ENCODE results near the gene UMAD1. TPM values are rescaled to one million over a fixed set of nuclear protein-coding genes. Genes with fewer than 3 reads are reported as not detected.

The UMAD1 gene
- total and polyA plus RNA-seq, 2 of the 13 experiments (the other 11 are each of a cell fraction or from before 2014, with no cell fraction given), result 16.8 to 17.6 TPM

GRCh38 chr7:7640221-7641128, at the start of gene UMAD1 (continued):
- TF ChIP-seq ZNF687 (CRISPR knock-in tag; IDR thresholded peaks at IDR 0.05) (peak; percentile 88), LBX2 (CRISPR knock-in tag; IDR thresholded peaks at IDR 0.05; ENCODE audit: borderline replicate concordance) (peak; percentile 67; the same call in 1 of the 2 replicates), PITX1 (CRISPR knock-in tag; IDR thresholded peaks at IDR 0.05) (peak; percentile 44; the same call in 1 of the 2 replicates), NR2C2 (CRISPR knock-in tag; IDR thresholded peaks at IDR 0.05; ENCODE audit: borderline replicate concordance) (peak; percentile 97), ZNF205 (CRISPR knock-in tag; IDR thresholded peaks at IDR 0.05) (peak; percentile 8; the same call in 1 of the 2 replicates), ASH2L (IDR thresholded peaks at IDR 0.05; ENCODE audit: insufficient read length, low read depth, low read length) (peak; percentile 77), IRF2 (CRISPR knock-in tag; IDR thresholded peaks at IDR 0.05) (peak; percentile 37; the same call in 1 of the 2 replicates), ZBTB38 (CRISPR knock-in tag; IDR thresholded peaks at IDR 0.05) (peak; percentile 9; the same call in 1 of the 2 replicates), POLR2AphosphoS5 (IDR thresholded peaks at IDR 0.05; ENCODE audit: low read depth, low read length) (peak; percentile 86), GMEB1 (CRISPR knock-in tag; IDR thresholded peaks at IDR 0.05; ENCODE audit: borderline replicate concordance) (peak; percentile 89; the same call in 1 of the 2 replicates), MEF2D (CRISPR knock-in tag; IDR thresholded peaks at IDR 0.05) (0 out of 2 replicates have a peak, but pooled peaks have one; percentile 27), ARID2 (CRISPR knock-in tag; IDR thresholded peaks at IDR 0.05; ENCODE audit: borderline replicate concordance) (no peak), ZNF607 (CRISPR knock-in tag; IDR thresholded peaks at IDR 0.05; ENCODE audit: borderline replicate concordance) (peak; percentile 56; the same call in 1 of the 2 replicates), FOXK1 (CRISPR knock-in tag; IDR thresholded peaks at IDR 0.05; ENCODE audit: borderline replicate concordance, low read depth) (peak; percentile 60; the same call in 1 of the 2 replicates), RNF2 (conservative IDR thresholded peaks at IDR 0.05; ENCODE audit: low read depth) (0 out of 2 replicates have a peak, but pooled peaks have one; percentile 32), ZBTB34 (CRISPR knock-in tag; IDR thresholded peaks at IDR 0.05) (peak; percentile 24; the same call in 1 of the 2 replicates), MXD4 (CRISPR knock-in tag; IDR thresholded peaks at IDR 0.05) (peak; percentile 52; the same call in 1 of the 2 replicates), ONECUT2 (CRISPR knock-in tag; IDR thresholded peaks at IDR 0.05) (peak; percentile 30; the same call in 1 of the 2 replicates), TFAP4 (IDR thresholded peaks at IDR 0.05; ENCODE audit: borderline replicate concordance, low read depth) (peak; percentile 77)
